ENCODE measurements around the gene WIPF3.

DNA sequence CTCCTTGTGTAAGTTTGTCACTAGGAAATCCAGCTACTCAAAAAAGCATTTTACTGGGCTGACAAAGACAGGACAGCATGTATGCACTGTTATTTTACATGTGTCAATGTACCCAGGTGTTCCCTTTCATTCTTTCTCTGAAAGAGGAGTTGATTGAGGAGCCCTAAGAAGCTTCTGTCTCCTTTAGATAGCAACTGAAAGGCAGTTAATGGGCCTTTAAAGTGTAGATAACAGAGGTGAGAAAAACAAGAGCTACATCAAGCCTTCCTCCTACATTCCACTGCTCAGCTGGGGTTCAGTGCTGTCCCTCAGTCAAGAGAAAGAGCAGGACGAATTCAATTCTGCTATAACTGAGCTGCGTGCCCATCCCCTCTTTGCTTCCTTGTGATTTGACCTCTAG is 12.8 kb upstream of the WIPF3 start:
- TF ChIP-seq, protein P1, sequence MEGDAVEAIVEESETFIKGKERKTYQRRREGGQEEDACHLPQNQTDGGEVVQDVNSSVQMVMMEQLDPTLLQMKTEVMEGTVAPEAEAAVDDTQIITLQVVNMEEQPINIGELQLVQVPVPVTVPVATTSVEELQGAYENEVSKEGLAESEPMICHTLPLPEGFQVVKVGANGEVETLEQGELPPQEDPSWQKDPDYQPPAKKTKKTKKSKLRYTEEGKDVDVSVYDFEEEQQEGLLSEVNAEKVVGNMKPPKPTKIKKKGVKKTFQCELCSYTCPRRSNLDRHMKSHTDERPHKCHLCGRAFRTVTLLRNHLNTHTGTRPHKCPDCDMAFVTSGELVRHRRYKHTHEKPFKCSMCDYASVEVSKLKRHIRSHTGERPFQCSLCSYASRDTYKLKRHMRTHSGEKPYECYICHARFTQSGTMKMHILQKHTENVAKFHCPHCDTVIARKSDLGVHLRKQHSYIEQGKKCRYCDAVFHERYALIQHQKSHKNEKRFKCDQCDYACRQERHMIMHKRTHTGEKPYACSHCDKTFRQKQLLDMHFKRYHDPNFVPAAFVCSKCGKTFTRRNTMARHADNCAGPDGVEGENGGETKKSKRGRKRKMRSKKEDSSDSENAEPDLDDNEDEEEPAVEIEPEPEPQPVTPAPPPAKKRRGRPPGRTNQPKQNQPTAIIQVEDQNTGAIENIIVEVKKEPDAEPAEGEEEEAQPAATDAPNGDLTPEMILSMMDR (IDR thresholded peaks at IDR 0.05), result no peak
- TF ChIP-seq EZH2 (IDR thresholded peaks at IDR 0.05; ENCODE audit: borderline replicate concordance, insufficient read depth, low read depth, low read length, poor library complexity, severe bottlenecking), result no peak
